Glutamatergic neuron (in vitro differentiated cells): Measurements from ENCODE around the gene TMEM253. TPM values are rescaled to one million over a fixed set of nuclear protein-coding genes. Genes with fewer than 3 reads are reported as not detected.

ENCODE experiments used
- DNase-seq: peaks from one replicate; pipeline ENCODE4 v3.0.0; 2022
- H3K27ac Mint-ChIP-seq: one replicate; pipeline ENCODE4 v1.8.0; 2020; ENCODE audit warnings: mild to moderate bottlenecking, mixed read lengths, inconsistent platforms; ENCODE audit not compliant: unreplicated experiment
- H3K27me3 Mint-ChIP-seq: one replicate; pipeline ENCODE4 v1.8.0; 2020; ENCODE audit warnings: mild to moderate bottlenecking, moderate library complexity, mixed read lengths, inconsistent platforms; ENCODE audit not compliant: unreplicated experiment
- H3K36me3 Mint-ChIP-seq: one replicate; pipeline ENCODE4 v1.8.0; 2020; ENCODE audit warnings: mild to moderate bottlenecking, mixed read lengths, inconsistent platforms; ENCODE audit not compliant: unreplicated experiment
- H3K4me1 Mint-ChIP-seq: one replicate; pipeline ENCODE4 v1.8.0; 2020; ENCODE audit warnings: mild to moderate bottlenecking, low read depth, mixed read lengths, inconsistent platforms; ENCODE audit not compliant: unreplicated experiment
- H3K4me3 Mint-ChIP-seq: one replicate; pipeline ENCODE4 v1.8.0; 2020; ENCODE audit warnings: mild to moderate bottlenecking, mixed read lengths, inconsistent platforms; ENCODE audit not compliant: unreplicated experiment
- H3K9me3 Mint-ChIP-seq: one replicate; pipeline ENCODE4 v1.8.0; 2020; ENCODE audit warnings: mild to moderate bottlenecking, moderate library complexity, mixed read lengths, inconsistent platforms; ENCODE audit not compliant: unreplicated experiment
- total RNA-seq: library from RNA; stranded (reverse); fragmentation: NEBNext Ultra II Directional; extraction: Animal tissue kit (Norgen Biotek cat#: 25700); gene quantifications from one replicate; pipeline ENCODE4 v1.2.1, GENCODE V29; 2021; ENCODE audit not compliant: unreplicated experiment
- TF ChIP-seq, protein P1 (sequence below): fragments of 200-600 bp; sonication (generic); IDR thresholded peaks from one replicate; pipeline ENCODE4 v1.5.0; 2021; ENCODE audit not compliant: partially characterized antibody, unreplicated experiment

The TMEM253 gene
- total RNA-seq, 1 donor from 2014 or later, result 0.64 TPM

DNA sequence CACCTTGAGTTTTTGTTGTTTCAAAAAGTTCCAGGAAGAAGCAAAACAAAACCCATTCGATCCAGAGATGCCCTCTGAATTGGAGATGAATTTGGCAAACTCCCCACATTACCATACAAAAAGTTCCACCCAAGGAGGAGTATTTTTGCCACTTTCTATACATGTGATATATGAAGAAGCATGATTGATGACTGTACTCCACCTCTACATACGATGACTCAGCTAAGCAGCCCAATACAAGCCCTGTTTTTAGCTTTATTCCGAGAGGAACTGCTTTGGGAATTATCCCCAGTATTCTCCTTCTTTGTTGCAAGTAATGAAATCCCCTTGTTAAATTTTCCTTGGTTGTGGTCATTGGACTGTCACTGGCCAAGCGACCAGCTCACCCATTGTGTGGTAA, 11.4 kb downstream of the TMEM253 start:
- Mint-ChIP-seq H3K27me3 (no peaks in the 10 kb centered on the region), H3K27ac (no peak overlapping the region), H3K36me3 (no peaks in the 10 kb centered on the region), H3K4me1 (peaks cover under 1% of the 10 kb centered on the region), H3K4me3 (no peak overlapping the region), H3K9me3 (no peaks in the 10 kb centered on the region)
- no peak for DNase-seq
- TF ChIP-seq, protein P1, sequence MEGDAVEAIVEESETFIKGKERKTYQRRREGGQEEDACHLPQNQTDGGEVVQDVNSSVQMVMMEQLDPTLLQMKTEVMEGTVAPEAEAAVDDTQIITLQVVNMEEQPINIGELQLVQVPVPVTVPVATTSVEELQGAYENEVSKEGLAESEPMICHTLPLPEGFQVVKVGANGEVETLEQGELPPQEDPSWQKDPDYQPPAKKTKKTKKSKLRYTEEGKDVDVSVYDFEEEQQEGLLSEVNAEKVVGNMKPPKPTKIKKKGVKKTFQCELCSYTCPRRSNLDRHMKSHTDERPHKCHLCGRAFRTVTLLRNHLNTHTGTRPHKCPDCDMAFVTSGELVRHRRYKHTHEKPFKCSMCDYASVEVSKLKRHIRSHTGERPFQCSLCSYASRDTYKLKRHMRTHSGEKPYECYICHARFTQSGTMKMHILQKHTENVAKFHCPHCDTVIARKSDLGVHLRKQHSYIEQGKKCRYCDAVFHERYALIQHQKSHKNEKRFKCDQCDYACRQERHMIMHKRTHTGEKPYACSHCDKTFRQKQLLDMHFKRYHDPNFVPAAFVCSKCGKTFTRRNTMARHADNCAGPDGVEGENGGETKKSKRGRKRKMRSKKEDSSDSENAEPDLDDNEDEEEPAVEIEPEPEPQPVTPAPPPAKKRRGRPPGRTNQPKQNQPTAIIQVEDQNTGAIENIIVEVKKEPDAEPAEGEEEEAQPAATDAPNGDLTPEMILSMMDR, result no peak

DNA sequence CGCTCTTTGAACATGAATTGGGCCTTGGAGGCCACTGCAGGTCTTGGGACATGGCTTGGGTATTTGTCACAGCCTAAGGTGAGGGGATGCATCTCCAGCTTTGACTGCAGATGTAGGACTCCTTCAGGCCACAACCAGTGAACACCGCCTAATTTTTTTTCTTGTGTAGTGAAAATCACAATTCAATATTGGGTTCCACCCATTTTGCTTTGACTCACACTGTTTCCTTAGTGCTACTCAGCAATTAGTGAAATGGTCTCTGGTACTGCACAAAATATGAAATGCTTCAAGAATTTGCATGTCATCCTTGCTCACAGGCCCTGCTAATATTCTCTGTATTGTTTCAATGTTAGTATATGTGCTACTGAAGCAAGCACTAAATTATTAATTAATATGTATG, 12.5 kb downstream of the TMEM253 start:
- H3K27me3 Mint-ChIP-seq, result no peaks in the 10 kb centered on the region
- TF ChIP-seq, protein P1, result no peak
- H3K27ac Mint-ChIP-seq, result no peak overlapping the region
- no peaks in the 10 kb centered on the region for H3K9me3 Mint-ChIP-seq
- no peak overlapping the region for H3K4me3 Mint-ChIP-seq
- H3K4me1 Mint-ChIP-seq, result no peaks in the 10 kb centered on the region
- no peak for DNase-seq
- H3K36me3 Mint-ChIP-seq, result no peaks in the 10 kb centered on the region

DNA sequence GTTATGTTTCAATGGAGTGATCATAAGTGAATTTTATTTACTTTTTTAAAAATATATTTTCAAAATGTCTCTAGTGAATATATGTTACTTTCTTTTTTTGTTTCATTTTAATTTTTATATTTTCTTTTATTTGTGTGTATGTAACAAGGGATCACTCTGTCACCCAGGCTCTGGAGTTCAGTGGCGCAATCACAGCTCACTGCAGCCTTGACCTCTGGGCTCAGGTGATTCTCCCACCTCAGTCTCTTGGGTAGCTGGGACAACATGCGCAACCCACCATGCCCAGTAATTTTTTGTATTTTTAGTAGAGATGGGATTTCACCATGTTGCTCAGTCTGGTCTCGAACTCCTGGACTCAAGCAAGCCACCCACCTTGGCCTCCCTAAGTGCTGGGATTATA, 18.1 kb downstream of the TMEM253 start:
- no peaks in the 10 kb centered on the region for H3K27me3 Mint-ChIP-seq
- TF ChIP-seq, protein P1, result no peak
- DNase-seq, result no peak
- no peaks in the 10 kb centered on the region for H3K4me1 Mint-ChIP-seq
- H3K36me3 Mint-ChIP-seq, result no peaks in the 10 kb centered on the region
- no peak overlapping the region for H3K4me3 Mint-ChIP-seq
- H3K9me3 Mint-ChIP-seq, result no peaks in the 10 kb centered on the region
- no peak overlapping the region for H3K27ac Mint-ChIP-seq

- peaks cover 3% of the 10 kb centered on the region for H3K9me3 Mint-ChIP-seq
- DNase-seq, result no peak
- H3K36me3 Mint-ChIP-seq, result peaks cover 4% of the 10 kb centered on the region
- no peaks in the 10 kb centered on the region for H3K4me1 Mint-ChIP-seq
- TF ChIP-seq, protein P1, result no peak
- no peak overlapping the region for H3K27ac Mint-ChIP-seq
- no peaks in the 10 kb centered on the region for H3K27me3 Mint-ChIP-seq
- H3K4me3 Mint-ChIP-seq, result no peak overlapping the region
Measured at GRCh38 chr14:21120686-21121085, 19.8 kb downstream of the TMEM253 start.

- Mint-ChIP-seq H3K27ac (no peak overlapping the region), H3K27me3 (no peaks in the 10 kb centered on the region), H3K9me3 (peaks cover 3% of the 10 kb centered on the region), H3K4me1 (no peaks in the 10 kb centered on the region), H3K36me3 (peaks cover 4% of the 10 kb centered on the region), H3K4me3 (no peak overlapping the region)
- no peak for DNase-seq
- TF ChIP-seq, protein P1, result no peak
Measured at GRCh38 chr14:21121122-21121521, 20.3 kb downstream of the TMEM253 start.
